Ovary (tissue), 9 donors: ENCODE results near the gene C19orf33. TPM values are rescaled to one million over a fixed set of nuclear protein-coding genes. Genes with fewer than 3 reads are reported as not detected.

Source experiments
- DNase-seq, 5 donors: peaks; one replicate each; pipeline ENCODE4 v3.0.0-alpha.2; 2019 to 2020
- H3K27ac ChIP-seq, 2 donors: fragments of 200-600 bp; one replicate each; pipeline versions ENCODE4 v1.5.1 to v1.8.0; 2019 to 2022
- H3K27me3 ChIP-seq: fragments of 200-600 bp; one replicate; pipeline ENCODE4 v1.8.0; 2022
- H3K36me3 ChIP-seq: fragments of 200-600 bp; sonication (generic); one replicate; pipeline ENCODE4 v1.5.1; 2019
- H3K4me1 ChIP-seq: one replicate; pipeline ENCODE4 v1.8.1; 2013; ENCODE audit warnings: mild to moderate bottlenecking, moderate library complexity; ENCODE audit not compliant: insufficient read depth
- H3K4me3 ChIP-seq: fragments of 200-600 bp; sonication (generic); one replicate; pipeline ENCODE4 v1.5.1; 2017
- H3K9me3 ChIP-seq, 2 donors: fragments of 200-600 bp in 1 of 2; sonication (generic) in 1 of 2; one replicate each; pipeline versions ENCODE4 v1.5.1 to v1.8.1; 2013 to 2019; ENCODE audit warnings: mild to moderate bottlenecking in 1 of 2, moderate library complexity in 1 of 2
- EP300 ChIP-seq: sonication (generic); formaldehyde crosslinking; IDR thresholded peaks from one replicate; pipeline ENCODE4 v1.6.1; 2017; ENCODE audit warnings: antibody characterized with exemption
- POLR2A ChIP-seq: fragments of 450-650 bp; IDR thresholded peaks from one replicate; pipeline ENCODE4 v1.6.1; 2017; ENCODE audit warnings: antibody characterized with exemption, mild to moderate bottlenecking, moderate library complexity
- WGBS, 3 donors: extraction: QIAGEN DNeasy Blood & Tissue Kit in 1 of 3; methylation state at CpG; one replicate each; pipeline versions ENCODE4 v1.1.5 to v1.1.7; 2013 to 2017; 5-methylcytosine and 5-hydroxymethylcytosine counted together
- intact Hi-C, 4 donors: fragments of 100-400 bp; cut with DNase I; formaldehyde crosslinking; loops; one replicate each; pipeline versions ENCODE4 v1.11.0 to v1.15.1; 2022 to 2023
- polyA plus RNA-seq, 2 donors: library from polyadenylated mRNA; stranded (reverse); fragments of 200-250 nt in 1 of 2; fragments of 350-450 nt in 1 of 2; fragmentation: Illumina TruSeq in 1 of 2; extraction: RNeasy Lipid Tissue Mini Kit (QIAGEN cat#74804) in 1 of 2; gene quantifications; one replicate each; pipeline ENCODE4 v1.2.3, GENCODE V29; 2013 to 2014
- total RNA-seq, 7 donors: library from RNA; depleted of rRNA in 2 of 7; stranded (reverse); fragments of >200 nt in 2 of 7; fragmentation: NEBNext Ultra II Directional in 3 of 7; extraction: Animal tissue kit (Norgen Biotek cat#: 25700) in 3 of 7; gene quantifications; one replicate each; pipeline versions ENCODE4 v1.1.0 to v1.2.4, GENCODE V29; 2016 to 2023
- TF ChIP-seq, protein P1 (sequence below), 3 donors: fragments of 450-650 bp in 2 of 3; fragments of 200-600 bp in 1 of 3; IDR thresholded peaks; one replicate each; pipeline versions ENCODE4 v1.5.1 to v1.8.0; 2016 to 2022; ENCODE audit warnings: antibody characterized with exemption in 3 of 3, mild to moderate bottlenecking in 1 of 3
- donor health status: DM: no; HTN: no; CAD: no; lungs with moderate emphysema.
- donor health status: DM: no; HTN: no; CAD: no.
- donor health status: Bipolar disorder and iron deficiency.
- donor health status: DM: yes; HTN: yes; CAD: no.
- donor health status: DM: no; HTN: no; CAD: no.
- donor health status: DM: yes; HTN: yes; CAD: no.

Gene C19orf33
- total and polyA plus RNA-seq, 9 donors: 1.8 to 179 (median 8.9) TPM; not detected in 2

DNA sequence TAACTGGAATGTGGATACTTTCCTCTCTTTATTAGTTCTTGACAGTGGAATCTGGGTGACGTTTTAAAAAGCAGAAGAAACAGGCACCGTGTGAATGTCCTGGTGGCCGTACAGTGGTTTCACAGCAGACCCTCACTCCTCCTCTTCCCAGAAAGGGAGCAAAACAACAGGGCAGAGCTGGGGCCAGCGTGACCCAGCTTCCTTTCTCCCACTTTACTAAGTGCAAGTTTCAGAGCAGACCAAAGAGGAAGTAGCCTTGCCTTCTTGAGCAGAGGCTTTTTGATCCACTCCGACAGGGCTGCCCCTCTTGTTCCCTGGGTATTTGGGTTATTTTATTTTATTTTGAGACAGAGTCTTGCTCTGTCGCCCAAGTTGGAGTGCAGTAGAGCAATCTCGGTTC is 19.6 kb upstream of the C19orf33 start:
- WGBS, 3 donors: 10 to 26% (median 10%) methylated on average over 7 of the region's 7 CpGs
- peak overlapping the region in 1 of 2 donors; percentile 41 for H3K27ac ChIP-seq

GRCh38 chr19:38285567-38285966 is 18.5 kb upstream of the C19orf33 start:
- H3K4me3 ChIP-seq: no peak overlapping the region
- H3K27ac ChIP-seq: no peak overlapping the region
- TF ChIP-seq EP300 (no peak), POLR2A (no peak)
- TF ChIP-seq, protein P1, sequence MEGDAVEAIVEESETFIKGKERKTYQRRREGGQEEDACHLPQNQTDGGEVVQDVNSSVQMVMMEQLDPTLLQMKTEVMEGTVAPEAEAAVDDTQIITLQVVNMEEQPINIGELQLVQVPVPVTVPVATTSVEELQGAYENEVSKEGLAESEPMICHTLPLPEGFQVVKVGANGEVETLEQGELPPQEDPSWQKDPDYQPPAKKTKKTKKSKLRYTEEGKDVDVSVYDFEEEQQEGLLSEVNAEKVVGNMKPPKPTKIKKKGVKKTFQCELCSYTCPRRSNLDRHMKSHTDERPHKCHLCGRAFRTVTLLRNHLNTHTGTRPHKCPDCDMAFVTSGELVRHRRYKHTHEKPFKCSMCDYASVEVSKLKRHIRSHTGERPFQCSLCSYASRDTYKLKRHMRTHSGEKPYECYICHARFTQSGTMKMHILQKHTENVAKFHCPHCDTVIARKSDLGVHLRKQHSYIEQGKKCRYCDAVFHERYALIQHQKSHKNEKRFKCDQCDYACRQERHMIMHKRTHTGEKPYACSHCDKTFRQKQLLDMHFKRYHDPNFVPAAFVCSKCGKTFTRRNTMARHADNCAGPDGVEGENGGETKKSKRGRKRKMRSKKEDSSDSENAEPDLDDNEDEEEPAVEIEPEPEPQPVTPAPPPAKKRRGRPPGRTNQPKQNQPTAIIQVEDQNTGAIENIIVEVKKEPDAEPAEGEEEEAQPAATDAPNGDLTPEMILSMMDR (IDR thresholded peaks at IDR 0.05): no peak
- intact Hi-C loops: no loop called here
- 45 to 66% (median 61%) methylated on average over 5 of the region's 5 CpGs for WGBS, 3 donors
- H3K9me3 ChIP-seq: no peaks in the 10 kb centered on the region
- no peaks in the 10 kb centered on the region for H3K27me3 ChIP-seq
- DNase-seq: no peak
- peaks cover 15% of the 10 kb centered on the region for H3K4me1 ChIP-seq
- H3K36me3 ChIP-seq: no peaks in the 10 kb centered on the region

More for the DNA sequence above, 19.6 kb upstream of the C19orf33 start:
- Histone ChIP-seq H3K9me3 (no peaks in the 10 kb centered on the region), H3K4me3 (no peak overlapping the region), H3K36me3 (no peaks in the 10 kb centered on the region), H3K27me3 (no peaks in the 10 kb centered on the region), H3K4me1 (peaks cover 15% of the 10 kb centered on the region)
- no peak for TF ChIP-seq EP300
- TF ChIP-seq, protein P1 (IDR thresholded peaks at IDR 0.05): no peak
- no peak for TF ChIP-seq POLR2A
- no peak for DNase-seq
- intact Hi-C loops: no loop called here

GRCh38 chr19:38287604-38288003 is 16.4 kb upstream of the C19orf33 start:
- Histone ChIP-seq H3K9me3 (no peaks in the 10 kb centered on the region), H3K4me1 (peaks cover 9% of the 10 kb centered on the region), H3K27me3 (no peaks in the 10 kb centered on the region), H3K4me3 (no peak overlapping the region), H3K27ac (no peak overlapping the region), H3K36me3 (no peaks in the 10 kb centered on the region)
- 75 to 86% (median 82%) methylated on average over 9 of the region's 9 CpGs for WGBS, 3 donors
- no peak for DNase-seq
- intact Hi-C loops: no loop called here
- TF ChIP-seq EP300: no peak
- no peak for TF ChIP-seq POLR2A

DNA sequence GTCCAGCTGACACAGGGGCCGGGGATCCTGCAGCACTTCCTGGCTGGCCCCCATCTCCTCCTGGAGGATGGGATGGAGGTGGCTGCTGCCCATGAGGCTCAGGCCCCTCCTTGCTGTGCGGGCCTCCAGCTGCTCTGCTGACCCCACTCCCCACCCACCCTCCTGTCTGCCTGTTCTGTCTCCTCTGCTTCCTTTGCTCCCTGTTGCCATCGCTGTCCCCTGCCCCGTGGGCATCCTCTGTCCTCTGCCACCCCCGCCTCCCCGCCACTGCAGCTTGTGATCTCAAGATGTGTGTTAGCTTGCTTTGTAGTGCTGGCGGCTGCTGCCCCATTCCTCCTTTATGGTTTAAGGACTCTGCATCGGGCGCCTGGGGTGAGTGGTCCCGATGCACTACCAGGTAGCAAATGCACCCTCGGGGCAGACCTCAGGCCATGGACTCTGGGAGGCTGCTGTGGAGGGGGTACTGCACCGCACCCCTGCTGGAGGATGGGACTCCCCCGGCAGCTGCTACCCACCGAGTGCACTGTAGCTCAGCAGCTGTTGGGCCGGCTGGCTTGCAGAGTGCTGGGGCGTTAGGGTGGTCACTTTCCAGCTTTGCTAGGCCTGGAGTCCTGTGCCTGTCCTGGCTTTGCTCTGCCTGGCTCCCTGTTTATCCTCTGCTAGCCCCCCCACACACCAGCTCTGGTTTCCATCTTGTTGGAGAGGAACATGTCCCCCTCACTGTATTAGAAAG is 15.8 kb upstream of the C19orf33 start:
- no peak for DNase-seq
- Histone ChIP-seq H3K4me1 (peaks cover 8% of the 10 kb centered on the region), H3K27me3 (no peaks in the 10 kb centered on the region), H3K27ac (no peak overlapping the region), H3K9me3 (no peaks in the 10 kb centered on the region), H3K36me3 (no peaks in the 10 kb centered on the region), H3K4me3 (no peak overlapping the region)
- intact Hi-C loops: no loop called here
- 72 to 75% (median 73%) methylated on average over 16 of the region's 16 CpGs for WGBS, 3 donors
- TF ChIP-seq, protein P1 (IDR thresholded peaks at IDR 0.05): no peak
- TF ChIP-seq POLR2A (no peak), EP300 (no peak)

DNA sequence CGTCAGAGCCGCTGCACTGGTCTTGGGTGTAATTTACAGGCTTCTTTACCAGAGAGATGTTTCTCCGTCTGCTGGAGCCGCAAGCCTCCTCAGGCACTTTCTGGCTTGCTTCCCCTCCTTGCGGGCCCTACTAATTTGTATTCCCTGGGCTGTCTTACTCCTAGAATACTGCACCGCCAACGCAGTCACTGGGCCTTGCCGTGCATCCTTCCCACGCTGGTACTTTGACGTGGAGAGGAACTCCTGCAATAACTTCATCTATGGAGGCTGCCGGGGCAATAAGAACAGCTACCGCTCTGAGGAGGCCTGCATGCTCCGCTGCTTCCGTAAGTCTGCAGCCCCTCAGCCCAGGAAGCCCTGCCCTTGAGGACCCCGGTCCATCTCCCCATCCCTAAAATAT is 14.1 kb upstream of the C19orf33 start:
- Histone ChIP-seq H3K4me3 (no peak overlapping the region), H3K27me3 (no peaks in the 10 kb centered on the region), H3K36me3 (no peaks in the 10 kb centered on the region), H3K4me1 (peaks cover 5% of the 10 kb centered on the region), H3K27ac (no peak overlapping the region), H3K9me3 (no peaks in the 10 kb centered on the region)
- 93 to 96% (median 94%) methylated on average over 15 of the region's 15 CpGs for WGBS, 3 donors
- DNase-seq: no peak
- TF ChIP-seq EP300: no peak
- intact Hi-C loops: no loop called here
